ENCODE measurements around the gene ZNF654.

DNA sequence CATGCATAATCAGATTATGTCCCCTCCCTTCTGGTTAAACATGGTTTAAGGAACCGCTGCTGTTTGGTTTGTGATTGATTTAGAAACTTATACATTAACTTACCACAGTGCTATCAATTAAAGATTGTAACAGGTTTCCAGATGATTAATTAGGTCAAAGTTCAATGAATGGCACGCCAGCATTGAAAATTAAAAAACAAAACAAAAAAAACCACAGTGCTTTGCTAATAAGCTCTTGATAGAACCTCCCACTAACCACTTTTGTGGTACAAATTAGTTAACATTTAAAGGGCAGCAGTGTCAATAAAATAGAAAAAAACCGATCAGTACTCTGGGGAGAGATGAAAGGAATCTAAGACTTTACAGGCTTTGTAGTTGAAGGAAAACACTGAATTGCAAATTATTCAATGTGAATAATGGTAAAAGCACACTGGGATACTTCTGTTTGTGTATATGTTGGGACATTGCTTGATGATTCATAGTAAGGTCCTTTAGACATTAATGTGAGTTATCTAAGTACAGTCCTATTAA lies 83.1 kb downstream of the ZNF654 start:
- TF ChIP-seq CTCF (conservative IDR thresholded peaks at IDR 0.05; ENCODE audit: low read depth, low read length) (no peak), EZH2 (IDR thresholded peaks at IDR 0.05; ENCODE audit: borderline replicate concordance, low read depth, low read length, poor library complexity, severe bottlenecking) (no peak)

Measured in A673 (cell line).